HUES64 (cell line): ENCODE results near the gene MEGF11.

Source experiments
- H3K27ac ChIP-seq: 2 replicates; pipeline ENCODE4 v1.7.0; 2013; ENCODE audit warnings: low read depth, low read length, inconsistent platforms
- H3K27me3 ChIP-seq: 2 replicates; pipeline ENCODE4 v1.6.1; 2013; ENCODE audit warnings: mild to moderate bottlenecking, low read length; ENCODE audit not compliant: insufficient read depth
- H3K36me3 ChIP-seq: 2 replicates; pipeline ENCODE4 v1.6.1; 2013; ENCODE audit warnings: mild to moderate bottlenecking, low read length; ENCODE audit not compliant: insufficient read depth
- H3K4me1 ChIP-seq: 2 replicates; pipeline ENCODE4 v1.6.1; 2013; ENCODE audit warnings: mild to moderate bottlenecking, low read length, moderate library complexity; ENCODE audit not compliant: insufficient read depth
- H3K4me3 ChIP-seq: 2 replicates; pipeline ENCODE4 v1.5.1; 2013; ENCODE audit warnings: mild to moderate bottlenecking, low read length, moderate library complexity
- H3K9ac ChIP-seq: 2 replicates; pipeline ENCODE4 v1.6.1; 2013; ENCODE audit warnings: mild to moderate bottlenecking, low read depth, low read length
- H3K9me3 ChIP-seq: 2 replicates; pipeline ENCODE4 v1.6.1; 2013; ENCODE audit warnings: low read depth, low read length; ENCODE audit not compliant: insufficient read depth
- WGBS: fragments of 150-250, 120-280 bp; methylation state at CpG from one replicate; pipeline ENCODE4 v1.1.7; 2013; ENCODE audit warnings: missing lambda C conversion rate; 5-methylcytosine and 5-hydroxymethylcytosine counted together

The MEGF11 gene

DNA sequence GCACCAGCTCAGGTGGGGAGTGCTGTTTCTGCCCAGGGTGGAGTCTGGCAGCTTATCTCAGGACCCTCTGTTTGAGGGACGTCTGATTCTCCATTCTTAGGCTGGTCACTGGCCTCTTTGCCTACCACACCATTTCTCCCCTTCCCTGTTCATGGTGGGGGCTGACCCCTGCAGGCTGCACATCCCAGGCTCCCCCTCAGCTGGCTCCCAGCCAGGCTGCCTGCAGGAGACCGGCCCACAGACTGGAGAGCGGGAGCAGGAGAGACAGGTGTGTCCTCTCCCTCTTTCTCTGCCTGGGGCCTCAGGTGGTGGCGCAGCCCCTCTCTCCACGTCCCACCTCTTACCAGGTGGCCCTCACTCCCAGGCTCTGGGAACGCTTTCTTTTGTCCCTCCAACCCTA, 323.4 kb downstream of the MEGF11 start:
- 89% methylated on average over 6 of the region's 6 CpGs for whole genome bisulfite sequencing
- Histone ChIP-seq H3K9me3 (no peaks in the 10 kb centered on the region), H3K4me3 (no peak overlapping the region), H3K27ac (no peak overlapping the region), H3K9ac (no peak overlapping the region), H3K36me3 (no peaks in the 10 kb centered on the region), H3K27me3 (no peaks in the 10 kb centered on the region), H3K4me1 (no peaks in the 10 kb centered on the region)

DNA sequence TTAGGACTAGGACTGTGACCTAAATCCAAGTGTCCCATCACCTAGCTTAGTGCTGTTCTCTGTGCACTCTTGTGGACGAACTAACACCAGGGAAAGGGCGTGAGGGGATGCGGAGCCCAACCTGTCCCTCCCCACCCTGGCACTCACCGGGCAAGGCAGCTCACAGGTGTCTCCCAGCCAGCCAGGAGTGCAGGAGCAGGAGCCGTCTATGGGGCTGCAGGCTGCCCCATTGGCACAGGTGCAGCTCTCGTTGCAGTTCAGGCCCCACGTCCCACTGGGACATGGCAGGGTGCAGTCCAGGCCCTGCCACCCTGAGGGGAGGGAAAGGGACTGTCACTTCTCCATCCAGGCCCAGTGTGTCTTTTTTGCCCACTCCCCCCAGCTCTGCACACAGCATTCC, 324.0 kb downstream of the MEGF11 start:
- no peak overlapping the region for H3K9ac ChIP-seq
- WGBS: 94% methylated on average over 7 of the region's 7 CpGs
- no peak overlapping the region for H3K27ac ChIP-seq
- no peaks in the 10 kb centered on the region for H3K36me3 ChIP-seq
- no peaks in the 10 kb centered on the region for H3K4me1 ChIP-seq
- H3K9me3 ChIP-seq: no peaks in the 10 kb centered on the region
- no peak overlapping the region for H3K4me3 ChIP-seq
- no peaks in the 10 kb centered on the region for H3K27me3 ChIP-seq

DNA sequence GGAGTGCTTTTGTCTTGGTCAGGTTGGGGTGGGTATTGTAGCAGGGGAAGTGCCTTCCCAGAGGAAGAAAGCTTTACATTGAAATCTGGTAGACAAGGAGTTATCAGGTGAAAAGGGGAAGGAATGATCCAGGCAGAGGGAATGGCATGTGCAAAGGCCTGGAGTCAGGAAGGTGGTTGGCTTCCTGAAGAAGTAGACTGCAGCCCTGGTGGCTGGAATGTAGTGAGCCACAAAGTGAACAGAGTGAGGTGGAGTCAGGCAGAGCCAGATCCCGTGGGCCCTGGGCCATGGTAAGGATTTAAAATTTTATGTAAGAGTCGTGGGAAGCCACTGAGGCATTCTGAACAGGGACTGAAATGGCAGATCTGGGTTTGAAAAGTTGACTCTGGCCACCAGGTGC, 326.0 kb downstream of the MEGF11 start:
- Histone ChIP-seq H3K9me3 (no peaks in the 10 kb centered on the region), H3K27me3 (no peaks in the 10 kb centered on the region), H3K4me1 (no peaks in the 10 kb centered on the region), H3K4me3 (no peak overlapping the region), H3K27ac (no peak overlapping the region), H3K9ac (no peak overlapping the region), H3K36me3 (no peaks in the 10 kb centered on the region)
- WGBS: 87% methylated on average over 2 of the region's 2 CpGs

DNA sequence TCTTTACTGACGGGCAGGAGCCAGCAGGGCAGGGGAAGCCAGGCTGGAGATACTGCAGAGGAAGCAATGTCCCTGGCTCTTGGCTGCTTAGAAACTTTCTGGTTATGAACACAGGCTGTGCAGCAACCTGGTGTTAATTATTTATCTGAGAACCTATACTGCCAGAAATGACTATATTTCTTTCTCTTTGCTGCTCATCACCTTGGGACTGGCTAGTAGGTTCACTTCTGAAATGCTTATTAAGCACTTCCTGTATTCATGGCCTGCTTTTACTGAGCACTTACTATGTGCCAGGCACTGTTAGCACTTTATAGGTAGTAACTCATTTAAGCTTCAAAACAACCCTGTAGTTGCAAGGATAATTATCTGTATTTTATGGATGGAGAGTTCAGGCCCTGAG, 326.7 kb downstream of the MEGF11 start:
- 75% methylated on average over 1 of the region's 1 CpG for WGBS
- Histone ChIP-seq H3K27ac (no peak overlapping the region), H3K27me3 (no peaks in the 10 kb centered on the region), H3K9ac (no peak overlapping the region), H3K36me3 (no peaks in the 10 kb centered on the region), H3K4me3 (no peak overlapping the region), H3K4me1 (0 out of 2 replicates have a peak, but pooled peaks cover under 1% of the 10 kb centered on the region), H3K9me3 (no peaks in the 10 kb centered on the region)

DNA sequence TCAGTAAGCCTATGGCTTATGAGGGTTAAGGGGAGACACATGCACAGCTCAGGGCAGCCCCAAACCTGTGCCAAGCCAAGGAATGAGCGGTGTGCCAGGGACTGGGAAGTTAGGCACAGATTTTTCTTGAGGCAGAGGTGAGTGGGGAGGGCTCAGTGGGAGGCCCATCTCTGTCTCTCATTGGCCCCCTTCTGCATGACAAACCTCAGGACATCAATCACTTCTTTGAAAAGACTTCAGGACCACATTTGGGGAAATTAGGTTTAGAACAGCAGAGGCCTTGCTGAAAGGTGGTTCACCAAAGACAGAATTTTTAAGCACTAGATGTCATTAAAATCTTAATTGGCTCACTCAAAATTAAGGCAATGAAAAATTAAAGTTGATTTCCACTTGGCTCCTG, 327.1 kb downstream of the MEGF11 start:
- WGBS: 94% methylated on average over 1 of the region's 1 CpG
- Histone ChIP-seq H3K4me1 (peaks cover 4% of the 10 kb centered on the region; the same call in 1 of the 2 replicates), H3K27ac (no peak overlapping the region), H3K27me3 (no peaks in the 10 kb centered on the region), H3K4me3 (no peak overlapping the region), H3K9me3 (no peaks in the 10 kb centered on the region), H3K36me3 (no peaks in the 10 kb centered on the region), H3K9ac (no peak overlapping the region)

DNA sequence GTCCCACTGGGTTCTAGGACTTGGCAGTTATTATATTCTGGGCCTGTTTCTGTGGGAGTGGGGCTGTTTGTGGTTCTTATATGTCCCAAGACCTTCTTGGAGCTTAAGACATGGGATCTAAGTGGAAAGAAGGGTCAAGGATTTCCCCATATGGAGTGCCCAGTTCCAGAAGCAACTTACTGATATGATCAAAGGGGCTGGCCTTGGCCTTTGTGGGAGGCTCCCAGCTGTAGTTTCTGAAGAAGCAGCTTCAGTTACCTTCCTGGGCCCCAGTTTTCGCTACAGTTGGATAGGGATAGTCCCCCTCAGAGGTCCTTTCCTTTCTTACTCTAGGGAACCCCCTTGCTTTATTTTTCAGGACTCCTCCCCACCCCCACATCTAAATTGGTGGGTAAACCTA, 328.2 kb downstream of the MEGF11 start:
- no peak overlapping the region for H3K27ac ChIP-seq
- WGBS: 88% methylated on average over 1 of the region's 1 CpG

DNA sequence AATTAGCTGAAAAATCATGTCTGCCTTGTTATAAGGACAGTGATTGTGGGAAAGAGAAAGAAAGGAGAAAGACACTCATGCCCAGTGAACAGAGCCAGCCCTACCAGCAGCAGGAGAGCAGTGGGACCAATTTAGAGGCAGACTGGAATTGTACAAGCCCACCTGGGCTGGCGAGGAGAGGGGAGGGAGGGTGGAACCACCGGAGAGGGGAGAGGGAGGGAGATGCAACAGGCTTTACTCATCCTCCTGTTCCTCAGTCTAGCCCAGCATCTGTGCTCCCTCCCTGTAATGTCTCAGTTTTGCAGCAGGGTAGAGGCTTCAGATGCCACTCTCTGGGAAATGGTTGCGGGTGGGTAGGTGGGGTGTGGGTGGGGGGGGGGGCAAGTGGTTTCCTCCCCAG, 329.5 kb downstream of the MEGF11 start:
- 79% methylated on average over 2 of the region's 3 CpGs for WGBS
- Histone ChIP-seq H3K9ac (no peak overlapping the region), H3K4me1 (peaks cover 6% of the 10 kb centered on the region; the same call in 1 of the 2 replicates), H3K4me3 (no peak overlapping the region), H3K9me3 (no peaks in the 10 kb centered on the region), H3K27ac (no peak overlapping the region), H3K27me3 (no peaks in the 10 kb centered on the region), H3K36me3 (no peaks in the 10 kb centered on the region)

More for the DNA sequence above, 328.2 kb downstream of the MEGF11 start:
- peaks cover 6% of the 10 kb centered on the region; the same call in 1 of the 2 replicates for H3K4me1 ChIP-seq
- H3K9me3 ChIP-seq: no peaks in the 10 kb centered on the region
- H3K36me3 ChIP-seq: no peaks in the 10 kb centered on the region
- no peak overlapping the region for H3K9ac ChIP-seq
- no peaks in the 10 kb centered on the region for H3K27me3 ChIP-seq
- no peak overlapping the region for H3K4me3 ChIP-seq

DNA sequence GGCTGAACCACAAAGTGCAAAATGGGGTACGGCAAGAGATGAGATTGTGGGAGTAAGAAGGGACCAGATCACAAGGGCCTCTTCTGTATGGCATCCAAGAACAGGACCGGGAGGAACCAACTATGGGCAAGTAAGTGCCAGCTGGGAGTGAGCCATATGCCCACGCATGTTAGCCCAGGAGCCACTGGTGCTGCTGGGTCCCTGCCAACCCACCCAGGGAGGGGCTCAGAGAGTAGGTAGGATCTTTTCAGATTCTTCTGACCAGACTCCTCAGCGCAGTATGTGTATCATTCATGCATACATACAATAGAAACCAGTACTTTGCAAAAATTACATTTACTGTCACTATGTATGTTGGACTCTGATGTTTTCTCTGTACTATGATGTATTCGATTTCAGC, 330.3 kb downstream of the MEGF11 start:
- Histone ChIP-seq H3K27me3 (no peaks in the 10 kb centered on the region), H3K4me3 (no peak overlapping the region), H3K9ac (no peak overlapping the region), H3K9me3 (no peaks in the 10 kb centered on the region), H3K36me3 (no peaks in the 10 kb centered on the region), H3K4me1 (peaks cover 6% of the 10 kb centered on the region; the same call in 1 of the 2 replicates), H3K27ac (no peak overlapping the region)
- 87% methylated on average over 5 of the region's 5 CpGs for WGBS

DNA sequence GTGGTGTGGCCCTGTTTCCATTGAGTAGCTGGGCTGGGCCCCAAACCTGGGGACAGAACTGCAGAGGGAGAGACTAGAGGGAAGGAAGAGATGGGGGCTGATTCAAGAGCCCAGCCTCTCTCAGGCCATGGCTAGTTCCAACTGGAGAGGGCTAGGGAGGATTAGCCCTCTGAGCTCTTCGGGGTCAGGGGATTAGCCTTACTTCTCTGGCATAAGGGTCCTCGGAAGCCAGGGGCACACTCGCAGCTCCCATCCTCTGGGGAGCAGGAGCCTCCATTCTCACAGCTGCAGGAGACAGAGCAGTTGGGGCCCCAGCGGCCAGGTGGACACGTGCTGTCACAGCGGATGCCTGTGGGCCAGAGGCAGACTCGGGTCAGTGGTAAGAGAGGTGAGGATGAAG, 330.9 kb downstream of the MEGF11 start:
- Histone ChIP-seq H3K4me3 (no peak overlapping the region), H3K9me3 (no peaks in the 10 kb centered on the region), H3K27me3 (no peaks in the 10 kb centered on the region), H3K36me3 (no peaks in the 10 kb centered on the region), H3K27ac (no peak overlapping the region), H3K9ac (no peak overlapping the region), H3K4me1 (peaks cover 6% of the 10 kb centered on the region; the same call in 1 of the 2 replicates)
- WGBS: 91% methylated on average over 7 of the region's 7 CpGs

DNA sequence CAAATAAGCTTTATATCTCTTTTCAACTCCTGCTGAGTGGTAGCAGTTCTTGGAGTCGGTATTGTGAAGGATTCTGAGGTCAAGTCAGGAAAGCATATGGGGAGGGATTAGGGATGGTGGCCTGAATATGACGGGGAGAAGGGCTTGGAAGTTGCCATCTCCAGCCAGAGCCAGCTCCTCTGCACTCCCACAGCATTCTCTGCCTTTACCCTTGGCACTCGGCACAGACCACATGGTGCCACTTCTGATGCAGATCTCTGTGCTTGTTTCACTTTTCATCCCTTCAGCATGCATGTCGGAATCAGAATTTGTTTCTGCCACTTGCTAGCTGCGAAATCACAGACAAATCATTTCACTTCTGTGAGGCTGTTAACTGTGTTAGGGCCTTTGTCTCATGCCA, 331.8 kb downstream of the MEGF11 start:
- H3K4me3 ChIP-seq: no peak overlapping the region
- no peaks in the 10 kb centered on the region for H3K9me3 ChIP-seq
- H3K36me3 ChIP-seq: no peaks in the 10 kb centered on the region
- H3K27ac ChIP-seq: no peak overlapping the region
- peaks cover 6% of the 10 kb centered on the region; the same call in 1 of the 2 replicates for H3K4me1 ChIP-seq
- H3K27me3 ChIP-seq: no peaks in the 10 kb centered on the region
- 72% methylated on average over 5 of the region's 5 CpGs for WGBS
- H3K9ac ChIP-seq: no peak overlapping the region

DNA sequence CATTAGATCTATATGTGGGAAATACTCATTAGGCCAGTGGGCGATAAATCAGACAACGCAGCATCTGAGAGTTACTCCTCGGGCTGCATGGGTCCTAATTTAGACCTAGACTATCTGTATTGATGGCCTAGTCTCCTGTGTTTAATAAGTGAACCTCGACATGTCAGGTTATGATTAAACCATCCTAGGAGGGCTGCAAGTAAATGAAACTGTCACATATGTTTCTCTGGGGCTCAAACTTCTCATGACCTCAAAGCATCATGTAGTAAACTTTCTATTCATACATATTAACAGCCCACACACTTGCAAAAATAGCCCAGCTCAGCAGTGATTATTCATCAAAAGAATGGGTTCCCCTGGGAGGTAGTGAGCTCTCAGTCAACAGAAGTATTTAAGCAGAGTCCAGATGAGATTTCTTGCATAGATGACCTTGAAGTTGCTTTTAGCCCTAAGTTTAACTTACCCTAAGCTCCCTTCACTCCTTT, 332.7 kb downstream of the MEGF11 start:
- Histone ChIP-seq H3K27ac (no peak overlapping the region), H3K9ac (no peak overlapping the region), H3K4me1 (peaks cover 6% of the 10 kb centered on the region; the same call in 1 of the 2 replicates), H3K4me3 (no peak overlapping the region), H3K9me3 (no peaks in the 10 kb centered on the region), H3K27me3 (no peaks in the 10 kb centered on the region), H3K36me3 (no peaks in the 10 kb centered on the region)
- 93% methylated on average over 4 of the region's 4 CpGs for WGBS

DNA sequence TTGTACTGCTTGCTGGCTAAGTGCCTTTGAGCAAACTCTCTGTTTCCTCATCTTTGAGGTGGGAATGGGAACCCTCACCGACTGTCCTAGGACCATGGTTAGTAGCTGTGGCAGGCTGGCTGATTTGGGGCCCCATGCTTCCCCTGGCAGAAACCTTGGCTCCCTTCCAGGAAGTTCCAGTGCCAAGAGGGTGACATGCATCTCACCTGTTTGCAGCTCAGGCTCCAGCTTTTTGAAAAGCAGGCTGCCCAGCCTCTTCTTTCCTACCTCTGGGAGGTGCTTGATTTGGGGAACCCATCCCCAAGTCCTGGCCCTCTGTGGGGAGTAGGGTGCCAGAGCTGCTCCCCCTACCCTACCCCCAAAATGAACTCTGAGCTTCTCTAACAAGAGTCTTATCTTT, 333.4 kb downstream of the MEGF11 start:
- H3K27ac ChIP-seq: no peak overlapping the region
- no peak overlapping the region for H3K4me3 ChIP-seq
- H3K27me3 ChIP-seq: no peaks in the 10 kb centered on the region
- 94% methylated on average over 1 of the region's 1 CpG for WGBS
- no peak overlapping the region for H3K9ac ChIP-seq
- H3K36me3 ChIP-seq: no peaks in the 10 kb centered on the region
- peaks cover 6% of the 10 kb centered on the region; the same call in 1 of the 2 replicates for H3K4me1 ChIP-seq
- no peaks in the 10 kb centered on the region for H3K9me3 ChIP-seq
